ENCODE measurements around the gene GLRA3. TPM values are rescaled to one million over a fixed set of nuclear protein-coding genes. Genes with fewer than 3 reads are reported as not detected.
"Not testable (repeated sequence)": the region's sequence is repeated elsewhere in the genome, so short reads cannot be mapped to it uniquely, and the experiment has no call there.

Gene GLRA3
- total RNA-seq, 1 donor from 2014 or later = not detected

DNA sequence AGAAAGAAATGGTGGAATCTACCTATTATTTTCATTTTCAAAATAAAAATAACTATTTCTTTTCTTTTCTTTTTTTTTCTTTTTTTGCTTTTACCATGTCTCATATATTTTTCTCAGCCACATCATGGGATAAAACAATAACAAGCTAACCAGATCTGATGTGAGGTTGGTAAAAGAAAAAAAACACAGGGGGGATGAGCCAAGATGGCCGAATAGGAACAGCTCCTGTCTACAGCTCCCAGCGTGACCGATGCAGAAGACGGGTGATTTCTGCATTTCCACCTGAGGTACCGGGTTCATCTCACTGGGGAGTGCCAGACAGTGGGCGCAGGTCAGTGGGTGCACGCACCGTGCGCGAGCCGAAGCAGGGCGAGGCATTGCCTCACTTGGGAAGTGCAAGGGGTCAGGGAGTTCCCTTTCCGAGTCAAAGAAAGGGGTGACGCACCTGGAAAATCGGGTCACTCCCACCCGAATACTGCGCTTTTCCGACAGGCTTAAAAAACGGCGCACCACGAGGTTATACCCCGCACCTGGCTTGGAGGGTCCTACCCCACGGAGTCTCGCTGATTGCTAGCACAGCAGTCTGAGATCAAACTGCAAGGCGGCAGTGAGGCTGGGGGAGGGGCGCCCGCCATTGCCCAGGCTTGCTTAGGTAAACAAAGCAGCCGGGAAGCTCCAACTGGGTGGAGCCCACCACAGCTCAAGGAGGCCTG, 50.6 kb downstream of the GLRA3 start:
- H3K27ac Mint-ChIP-seq; H3K4me1 Mint-ChIP-seq; intact Hi-C loops (cut with micrococcal nuclease); H3K27me3 Mint-ChIP-seq; DNase-seq; H3K4me3 Mint-ChIP-seq; H3K9me3 Mint-ChIP-seq; H3K36me3 Mint-ChIP-seq (ENCODE audit: low read depth): not testable (repeated sequence)

DNA sequence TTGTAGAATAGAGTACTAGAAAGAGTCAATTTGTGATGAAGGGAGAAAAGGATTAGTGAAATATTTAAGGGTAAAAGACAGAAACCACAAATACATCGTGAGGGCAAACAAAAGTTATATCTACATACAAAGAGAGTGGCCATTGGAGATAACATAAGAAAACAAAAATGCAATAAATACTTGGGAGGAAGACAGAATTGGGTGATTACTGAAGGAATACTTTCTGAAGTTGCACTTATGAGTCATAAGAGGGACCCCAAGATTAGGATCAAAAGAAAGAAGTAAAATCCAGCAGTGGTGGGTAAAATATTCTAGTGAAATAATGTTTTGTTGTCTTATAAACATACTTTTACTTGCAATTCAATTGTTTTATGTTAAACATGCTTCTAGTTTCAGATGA, 53.7 kb downstream of the GLRA3 start:
- intact Hi-C loops (cut with micrococcal nuclease) = no loop called here
- Mint-ChIP-seq H3K4me3 (no peak overlapping the region), H3K27ac (no peak overlapping the region), H3K4me1 (no peaks in the 10 kb centered on the region), H3K36me3 (ENCODE audit: low read depth) (no peaks in the 10 kb centered on the region), H3K9me3 (no peaks in the 10 kb centered on the region), H3K27me3 (no peaks in the 10 kb centered on the region)
- DNase-seq = no peak

DNA sequence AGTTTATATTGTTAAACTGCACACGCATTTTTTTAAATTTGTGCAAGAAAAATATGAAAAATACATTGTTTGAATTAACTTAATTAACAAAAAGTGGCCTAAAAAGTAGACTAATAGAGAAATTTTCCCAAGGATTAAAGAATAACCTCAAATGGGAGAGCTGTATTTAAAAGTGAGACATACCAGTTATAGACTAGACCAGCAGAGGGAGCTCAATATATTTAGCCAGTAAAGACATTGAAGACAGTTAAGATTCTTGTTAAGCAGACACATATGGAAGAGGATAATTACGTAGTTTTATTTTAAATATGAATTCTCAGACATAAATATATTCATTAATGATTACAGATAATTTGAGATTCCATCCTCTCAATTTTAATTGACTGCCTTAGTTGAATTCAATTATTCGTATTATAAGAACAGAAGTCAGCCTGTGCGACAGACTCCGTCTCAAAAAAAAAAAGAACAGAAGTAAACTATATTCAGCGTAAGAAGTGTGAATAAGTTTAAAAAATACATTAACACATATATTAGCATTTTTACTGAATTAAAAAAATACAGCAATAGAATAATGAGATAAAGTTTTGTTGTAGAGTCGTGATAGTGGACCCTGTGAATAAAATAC, 64.8 kb downstream of the GLRA3 start:
- Mint-ChIP-seq H3K27ac (no peak overlapping the region), H3K4me3 (no peak overlapping the region), H3K27me3 (no peaks in the 10 kb centered on the region), H3K36me3 (ENCODE audit: low read depth) (no peaks in the 10 kb centered on the region), H3K4me1 (no peaks in the 10 kb centered on the region), H3K9me3 (no peaks in the 10 kb centered on the region)
- intact Hi-C loops (cut with micrococcal nuclease) = loop anchor here (5.0 to 10.0 kb wide), 2 partner anchors 773 to 1581 kb away; no protein-coding TSS in a partner anchor
- no peak for DNase-seq

GRCh38 chr4:174763454-174764104, 65.5 kb downstream of the GLRA3 start:
- no peak overlapping the region for H3K4me3 Mint-ChIP-seq
- no peaks in the 10 kb centered on the region for H3K9me3 Mint-ChIP-seq
- no peaks in the 10 kb centered on the region for H3K36me3 Mint-ChIP-seq (ENCODE audit: low read depth)
- DNase-seq = no peak
- no peaks in the 10 kb centered on the region for H3K27me3 Mint-ChIP-seq
- no peak overlapping the region for H3K27ac Mint-ChIP-seq
- H3K4me1 Mint-ChIP-seq = no peaks in the 10 kb centered on the region
- intact Hi-C loops (cut with micrococcal nuclease) = loop anchor here (5.0 to 10.0 kb wide), 2 partner anchors 774 to 1581 kb away; no protein-coding TSS in a partner anchor

- Mint-ChIP-seq H3K27me3 (no peaks in the 10 kb centered on the region), H3K36me3 (ENCODE audit: low read depth) (no peaks in the 10 kb centered on the region), H3K9me3 (no peaks in the 10 kb centered on the region), H3K27ac (no peak overlapping the region), H3K4me3 (no peak overlapping the region), H3K4me1 (no peaks in the 10 kb centered on the region)
- intact Hi-C loops (cut with micrococcal nuclease) = loop anchor here (5.0 to 10.0 kb wide), 2 partner anchors 776 to 1583 kb away; no protein-coding TSS in a partner anchor
- DNase-seq = no peak
These were observed 67.6 kb downstream of the GLRA3 start for GRCh38 chr4:174761451-174761850.

GRCh38 chr4:174757736-174758135, 71.3 kb downstream of the GLRA3 start:
- no peak overlapping the region for H3K27ac Mint-ChIP-seq
- DNase-seq = no peak
- H3K36me3 Mint-ChIP-seq (ENCODE audit: low read depth) = no peaks in the 10 kb centered on the region
- H3K9me3 Mint-ChIP-seq = no peaks in the 10 kb centered on the region
- no peak overlapping the region for H3K4me3 Mint-ChIP-seq
- intact Hi-C loops (cut with micrococcal nuclease) = no loop called here
- H3K4me1 Mint-ChIP-seq = no peaks in the 10 kb centered on the region
- no peaks in the 10 kb centered on the region for H3K27me3 Mint-ChIP-seq

- DNase-seq = no peak
- H3K4me3 Mint-ChIP-seq = no peak overlapping the region
- H3K27ac Mint-ChIP-seq = no peak overlapping the region
- no peaks in the 10 kb centered on the region for H3K27me3 Mint-ChIP-seq
- intact Hi-C loops (cut with micrococcal nuclease) = no loop called here
- no peaks in the 10 kb centered on the region for H3K4me1 Mint-ChIP-seq
- H3K9me3 Mint-ChIP-seq = no peaks in the 10 kb centered on the region
- H3K36me3 Mint-ChIP-seq (ENCODE audit: low read depth) = no peaks in the 10 kb centered on the region
These were observed 76.0 kb downstream of the GLRA3 start for GRCh38 chr4:174753021-174753420.

DNA sequence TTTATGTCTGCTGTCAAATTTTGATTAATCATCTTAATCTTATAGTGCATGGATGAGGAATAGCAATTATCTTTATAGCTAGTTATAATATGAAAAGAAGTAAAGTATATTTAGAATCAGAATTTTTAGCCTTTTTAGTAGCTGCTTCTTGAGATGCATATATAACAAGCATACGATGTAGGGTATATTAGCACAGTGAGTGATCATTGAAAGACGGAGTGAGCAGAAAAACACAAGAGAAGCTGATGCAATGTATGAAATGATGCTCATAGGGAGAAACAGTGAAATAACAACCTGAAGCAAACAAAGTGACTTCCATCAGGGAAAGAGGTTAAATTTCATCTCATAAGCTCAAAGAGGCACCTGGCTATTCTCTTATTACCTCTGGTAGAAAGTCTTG, 77.0 kb downstream of the GLRA3 start:
- Mint-ChIP-seq H3K4me3 (no peak overlapping the region), H3K36me3 (ENCODE audit: low read depth) (no peaks in the 10 kb centered on the region), H3K4me1 (no peaks in the 10 kb centered on the region), H3K9me3 (no peaks in the 10 kb centered on the region), H3K27ac (no peak overlapping the region), H3K27me3 (no peaks in the 10 kb centered on the region)
- DNase-seq = no peak
- intact Hi-C loops (cut with micrococcal nuclease) = no loop called here

- intact Hi-C loops (cut with micrococcal nuclease) = no loop called here
- Mint-ChIP-seq H3K4me3 (no peak overlapping the region), H3K4me1 (no peaks in the 10 kb centered on the region), H3K27me3 (no peaks in the 10 kb centered on the region), H3K27ac (no peak overlapping the region), H3K9me3 (no peaks in the 10 kb centered on the region), H3K36me3 (ENCODE audit: low read depth) (no peaks in the 10 kb centered on the region)
- DNase-seq = no peak
These were observed 80.0 kb downstream of the GLRA3 start for GRCh38 chr4:174749091-174749490.

- intact Hi-C loops (cut with micrococcal nuclease) = no loop called here
- no peak overlapping the region for H3K27ac Mint-ChIP-seq
- no peaks in the 10 kb centered on the region for H3K9me3 Mint-ChIP-seq
- H3K36me3 Mint-ChIP-seq (ENCODE audit: low read depth) = no peaks in the 10 kb centered on the region
- H3K4me3 Mint-ChIP-seq = no peak overlapping the region
- H3K27me3 Mint-ChIP-seq = no peaks in the 10 kb centered on the region
- DNase-seq = no peak
- H3K4me1 Mint-ChIP-seq = no peaks in the 10 kb centered on the region
These were observed 82.3 kb downstream of the GLRA3 start for GRCh38 chr4:174746710-174747109.

DNA sequence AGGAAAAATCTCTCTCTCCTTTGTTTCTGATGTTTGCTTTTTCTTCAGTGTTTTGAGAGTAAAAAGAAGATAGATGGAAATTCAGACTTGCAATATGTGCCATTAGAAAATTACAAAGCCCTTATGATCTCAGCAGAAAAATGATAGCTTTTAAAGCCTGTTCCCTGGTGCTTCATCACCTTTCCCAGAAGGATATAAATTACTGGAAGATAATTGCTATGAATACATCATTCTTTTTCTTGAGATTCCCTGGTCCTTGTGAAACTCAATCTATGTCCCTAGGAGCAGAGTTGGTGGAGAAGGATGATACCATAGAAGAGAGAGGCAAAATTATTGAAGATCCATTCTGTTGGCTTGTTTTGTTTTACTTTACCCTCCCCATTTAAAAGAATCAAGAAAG, 86.5 kb downstream of the GLRA3 start:
- Mint-ChIP-seq H3K36me3 (ENCODE audit: low read depth) (no peaks in the 10 kb centered on the region), H3K4me3 (no peak overlapping the region), H3K4me1 (no peaks in the 10 kb centered on the region), H3K27me3 (no peaks in the 10 kb centered on the region), H3K9me3 (no peaks in the 10 kb centered on the region), H3K27ac (no peak overlapping the region)
- intact Hi-C loops (cut with micrococcal nuclease) = no loop called here
- DNase-seq = no peak

DNA sequence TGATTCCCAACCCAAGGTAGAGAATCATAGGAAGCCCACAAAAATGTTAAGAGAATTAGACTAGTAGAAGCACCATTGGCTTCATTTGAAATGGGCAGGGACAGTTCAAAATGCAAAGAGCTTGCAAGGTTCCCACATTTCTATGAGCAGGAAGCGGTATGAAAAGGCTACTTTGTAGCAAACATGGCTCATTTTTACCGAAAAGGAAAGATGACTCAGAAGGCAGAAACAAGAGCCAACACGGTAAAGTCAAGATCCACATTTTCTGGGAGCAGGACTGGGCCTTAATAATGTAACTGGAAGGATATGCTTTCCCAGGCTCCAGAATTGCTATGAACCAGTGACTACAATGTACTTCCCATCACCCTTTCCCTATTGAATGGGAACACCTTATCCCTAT, 89.5 kb downstream of the GLRA3 start:
- intact Hi-C loops (cut with micrococcal nuclease) = no loop called here
- Mint-ChIP-seq H3K4me1 (no peaks in the 10 kb centered on the region), H3K27ac (no peak overlapping the region)

GRCh38 chr4:174734181-174734580, 94.9 kb downstream of the GLRA3 start:
- H3K9me3 Mint-ChIP-seq = no peaks in the 10 kb centered on the region
- no peak overlapping the region for H3K27ac Mint-ChIP-seq
- H3K4me1 Mint-ChIP-seq = no peaks in the 10 kb centered on the region
- no peak overlapping the region for H3K4me3 Mint-ChIP-seq
- no peaks in the 10 kb centered on the region for H3K27me3 Mint-ChIP-seq
- intact Hi-C loops (cut with micrococcal nuclease) = no loop called here
- H3K36me3 Mint-ChIP-seq (ENCODE audit: low read depth) = no peaks in the 10 kb centered on the region
- DNase-seq = no peak

More for the DNA sequence above, 89.5 kb downstream of the GLRA3 start:
- DNase-seq = no peak
- no peaks in the 10 kb centered on the region for H3K9me3 Mint-ChIP-seq
- H3K36me3 Mint-ChIP-seq (ENCODE audit: low read depth) = no peaks in the 10 kb centered on the region
- H3K4me3 Mint-ChIP-seq = no peak overlapping the region
- H3K27me3 Mint-ChIP-seq = no peaks in the 10 kb centered on the region

- H3K27me3 Mint-ChIP-seq = peaks cover 3% of the 10 kb centered on the region
- H3K4me3 Mint-ChIP-seq = no peak overlapping the region
- intact Hi-C loops (cut with micrococcal nuclease) = loop anchor here (10.0 kb wide), 1 partner anchor 493 kb away; no protein-coding TSS in a partner anchor
- no peak overlapping the region for H3K27ac Mint-ChIP-seq
- no peaks in the 10 kb centered on the region for H3K36me3 Mint-ChIP-seq (ENCODE audit: low read depth)
- no peaks in the 10 kb centered on the region for H3K4me1 Mint-ChIP-seq
- H3K9me3 Mint-ChIP-seq = no peaks in the 10 kb centered on the region
- no peak for DNase-seq
These were observed 111.2 kb downstream of the GLRA3 start for GRCh38 chr4:174717828-174718227.
